IgD-negative memory B cell (primary cell): ENCODE measurements around the gene ASB15. TPM values are rescaled to one million over a fixed set of nuclear protein-coding genes. Genes with fewer than 3 reads are reported as not detected.

Source experiments
- H3K27ac Mint-ChIP-seq, 3 donors: one replicate each; pipeline ENCODE4 v1.8.0; 2020 to 2022; ENCODE audit warnings: mild to moderate bottlenecking in 3 of 3, mixed read lengths in 3 of 3, moderate library complexity in 1 of 3
- H3K27me3 Mint-ChIP-seq: one replicate; pipeline ENCODE4 v1.8.0; 2021; ENCODE audit warnings: mixed read lengths
- H3K36me3 Mint-ChIP-seq: one replicate; pipeline ENCODE4 v1.8.0; 2020; ENCODE audit warnings: mild to moderate bottlenecking, mixed read lengths
- H3K4me1 Mint-ChIP-seq, 3 donors: one replicate each; pipeline ENCODE4 v1.8.0; 2020 to 2022; ENCODE audit warnings: mixed read lengths in 3 of 3, mild to moderate bottlenecking in 1 of 3
- H3K4me3 Mint-ChIP-seq, 4 donors: one replicate each; pipeline ENCODE4 v1.8.0; 2020 to 2022; ENCODE audit warnings: mild to moderate bottlenecking in 4 of 4, mixed read lengths in 4 of 4, moderate library complexity in 3 of 4
- H3K9me3 Mint-ChIP-seq, 3 donors: one replicate each; pipeline ENCODE4 v1.8.0; 2020 to 2021; ENCODE audit warnings: mixed read lengths in 3 of 3, mild to moderate bottlenecking in 1 of 3
- polyA plus RNA-seq: library from polyadenylated mRNA; unstranded; fragments of 300-500 nt; fragmentation: Illumina TruSeq; gene quantifications from one replicate; pipeline ENCODE4 v1.2.3, GENCODE V29; 2021

The ASB15 gene
- polyA plus RNA-seq, 1 donor from 2014 or later: not detected

DNA sequence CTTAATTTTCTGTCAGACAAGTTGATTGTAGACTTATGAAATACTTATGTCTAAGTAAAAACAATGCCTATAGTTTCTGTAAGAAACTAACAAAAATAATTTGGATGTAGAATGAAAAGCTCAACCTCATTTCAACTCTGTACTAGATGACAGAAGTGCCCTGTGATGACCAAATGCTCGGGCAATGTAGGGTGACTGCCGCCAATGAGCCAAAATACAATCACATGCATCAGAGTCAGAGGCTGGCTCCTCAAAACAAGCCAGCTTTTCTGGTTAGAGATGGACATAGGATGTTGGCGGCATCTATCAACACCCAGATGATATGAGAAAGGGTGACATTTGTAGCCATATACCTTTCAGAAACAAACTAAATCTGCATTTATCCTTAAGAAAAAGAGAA, 78.0 kb downstream of the ASB15 start:
- Mint-ChIP-seq H3K27me3 (no peaks in the 10 kb centered on the region), H3K9me3 (no peaks in the 10 kb centered on the region), H3K4me1 (peaks cover 0 to 2% (median 0%) of the 10 kb centered on the region in 3 donors), H3K4me3 (no peak overlapping the region), H3K27ac (no peak overlapping the region), H3K36me3 (peaks cover 2% of the 10 kb centered on the region)

DNA sequence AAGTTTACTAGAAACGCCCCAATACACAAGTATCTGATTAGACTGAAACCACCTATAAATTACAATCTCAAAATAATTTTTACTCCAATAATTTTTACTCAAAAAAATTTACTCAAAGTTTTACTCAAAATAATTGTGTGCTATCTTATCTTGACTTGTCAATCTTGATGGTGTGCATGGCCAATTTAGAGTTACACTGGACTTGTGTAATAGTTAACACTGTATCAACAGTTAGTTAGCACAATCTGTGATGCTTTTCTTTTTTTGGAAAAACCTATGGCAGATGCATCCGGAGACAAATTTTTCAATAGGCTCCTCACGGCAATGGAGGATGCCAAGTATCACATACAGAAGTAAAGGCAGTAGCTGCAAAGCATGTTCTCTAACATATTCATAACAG, 79.0 kb downstream of the ASB15 start:
- no peaks in the 10 kb centered on the region for H3K27me3 Mint-ChIP-seq

DNA sequence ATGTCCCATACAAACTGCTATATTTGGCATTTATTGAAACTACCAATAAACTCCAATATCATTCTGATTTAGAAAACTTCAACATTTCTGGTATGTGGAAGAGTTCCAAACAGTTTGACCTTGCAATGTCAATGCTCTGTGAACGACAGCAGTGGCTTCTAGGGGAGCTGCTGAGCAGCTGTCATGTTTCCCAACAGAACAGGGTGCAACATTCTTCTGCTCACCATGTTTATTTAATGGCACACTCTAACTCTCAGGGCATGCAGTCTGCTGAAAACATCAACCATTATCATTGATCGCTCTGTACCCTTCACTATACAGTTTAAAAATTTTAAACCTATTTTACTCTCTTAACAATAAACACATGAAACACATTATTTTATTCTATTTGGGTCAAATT, 79.9 kb downstream of the ASB15 start:
- no peaks in the 10 kb centered on the region for H3K9me3 Mint-ChIP-seq
- no peak overlapping the region for H3K27ac Mint-ChIP-seq
- peaks cover 2% of the 10 kb centered on the region for H3K36me3 Mint-ChIP-seq
- H3K4me3 Mint-ChIP-seq: no peak overlapping the region
- H3K4me1 Mint-ChIP-seq: peaks cover 0 to 2% (median 0%) of the 10 kb centered on the region in 3 donors
- no peaks in the 10 kb centered on the region for H3K27me3 Mint-ChIP-seq

More for the DNA sequence above, 79.0 kb downstream of the ASB15 start:
- Mint-ChIP-seq H3K4me1 (peaks cover 0 to 2% (median 0%) of the 10 kb centered on the region in 3 donors), H3K27ac (no peak overlapping the region), H3K9me3 (no peaks in the 10 kb centered on the region), H3K36me3 (peaks cover 2% of the 10 kb centered on the region), H3K4me3 (no peak overlapping the region)

DNA sequence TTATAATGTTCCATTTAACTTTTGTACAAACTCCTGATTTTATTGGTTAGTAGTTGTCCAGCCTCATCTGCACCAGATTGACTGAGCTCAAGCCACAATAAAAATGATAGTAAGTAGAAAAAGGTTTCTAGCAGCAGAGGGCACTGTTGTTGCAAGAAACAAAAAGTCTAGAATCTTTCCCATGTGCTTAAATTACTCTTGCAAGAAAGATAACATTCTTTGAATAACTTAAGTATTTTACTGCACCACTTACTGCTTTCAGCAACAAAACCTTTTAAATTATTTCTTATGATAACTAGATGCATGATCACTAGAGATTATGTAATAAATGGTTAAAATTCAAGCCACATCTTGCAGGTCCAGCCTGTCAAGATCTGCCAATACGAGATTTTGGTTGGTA, 81.1 kb downstream of the ASB15 start:
- H3K4me1 Mint-ChIP-seq: no peaks in the 10 kb centered on the region
- no peak overlapping the region for H3K27ac Mint-ChIP-seq
- H3K4me3 Mint-ChIP-seq: no peak overlapping the region
- no peaks in the 10 kb centered on the region for H3K9me3 Mint-ChIP-seq
- H3K36me3 Mint-ChIP-seq: peaks cover 2% of the 10 kb centered on the region
- H3K27me3 Mint-ChIP-seq: no peaks in the 10 kb centered on the region

DNA sequence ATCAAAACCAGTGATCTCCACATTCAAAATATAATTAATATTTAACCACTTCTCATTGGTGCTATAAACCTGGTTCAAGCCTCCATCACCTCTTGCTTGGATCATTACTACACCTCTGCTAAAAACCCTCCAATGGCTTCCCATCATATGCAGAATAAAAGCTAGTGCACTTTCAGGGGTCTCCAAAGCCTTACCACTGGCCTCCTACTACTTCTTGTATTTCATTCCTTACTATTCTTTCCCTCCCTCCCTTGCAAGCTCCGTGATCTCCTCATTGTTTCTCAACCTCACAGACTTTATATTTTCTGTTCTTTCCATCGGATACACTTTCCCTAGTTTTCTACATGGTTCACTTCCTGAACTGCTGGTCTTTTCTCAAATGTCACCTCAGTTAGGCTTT, 85.5 kb downstream of the ASB15 start:
- Mint-ChIP-seq H3K9me3 (no peaks in the 10 kb centered on the region), H3K4me3 (no peak overlapping the region), H3K27ac (no peak overlapping the region), H3K27me3 (no peaks in the 10 kb centered on the region), H3K36me3 (peaks cover 6% of the 10 kb centered on the region), H3K4me1 (no peaks in the 10 kb centered on the region)

GRCh38 chr7:123687727-123688126, 86.1 kb downstream of the ASB15 start:
- H3K4me1 Mint-ChIP-seq: no peaks in the 10 kb centered on the region
- H3K27ac Mint-ChIP-seq: no peak overlapping the region
- no peaks in the 10 kb centered on the region for H3K9me3 Mint-ChIP-seq
- H3K36me3 Mint-ChIP-seq: peaks cover 7% of the 10 kb centered on the region
- H3K27me3 Mint-ChIP-seq: no peaks in the 10 kb centered on the region
- no peak overlapping the region for H3K4me3 Mint-ChIP-seq

Other genes with a start within 250 kb of the ASB15 start
- not detected for gene IQUB, start 67.2 kb upstream of the ASB15 start, polyA plus RNA-seq
- gene NDUFA5, start 44.0 kb upstream of the ASB15 start, polyA plus RNA-seq: 77.9 TPM
- gene LMOD2, start 54.0 kb downstream of the ASB15 start, polyA plus RNA-seq: not detected
- 2.8 TPM for gene WASL, start 147.2 kb downstream of the ASB15 start, polyA plus RNA-seq
- not detected for gene HYAL4, start 243.3 kb downstream of the ASB15 start, polyA plus RNA-seq